NCI-H524 (cell line): Measurements from ENCODE around the gene KRT36.

Experiments
- DNase-seq, 2 experiments: peaks; one replicate each; lab custom pipeline; 2025; lab: John Stamatoyannopoulos, UW

KRT36 gene

DNA sequence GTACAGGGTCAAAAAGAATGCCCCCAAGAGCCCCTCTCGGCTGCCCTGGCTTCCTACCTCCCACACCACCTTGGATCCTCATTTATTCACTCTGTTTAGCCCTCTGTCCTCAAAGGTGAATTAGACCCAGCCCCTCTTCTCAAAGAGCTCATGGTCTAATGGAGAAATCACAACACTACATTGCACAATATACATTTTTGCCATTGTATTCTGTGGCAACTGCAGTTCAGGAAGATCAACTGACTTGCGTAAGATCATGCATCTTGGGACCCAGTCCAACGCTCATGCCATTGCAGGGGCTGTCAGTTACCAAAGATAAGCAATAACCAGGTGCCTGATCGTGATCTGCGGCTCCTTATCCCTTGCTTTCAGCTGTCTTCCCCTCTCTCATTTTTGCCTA, 50.3 kb downstream of the KRT36 start:
- DNase-seq = no peak

DNA sequence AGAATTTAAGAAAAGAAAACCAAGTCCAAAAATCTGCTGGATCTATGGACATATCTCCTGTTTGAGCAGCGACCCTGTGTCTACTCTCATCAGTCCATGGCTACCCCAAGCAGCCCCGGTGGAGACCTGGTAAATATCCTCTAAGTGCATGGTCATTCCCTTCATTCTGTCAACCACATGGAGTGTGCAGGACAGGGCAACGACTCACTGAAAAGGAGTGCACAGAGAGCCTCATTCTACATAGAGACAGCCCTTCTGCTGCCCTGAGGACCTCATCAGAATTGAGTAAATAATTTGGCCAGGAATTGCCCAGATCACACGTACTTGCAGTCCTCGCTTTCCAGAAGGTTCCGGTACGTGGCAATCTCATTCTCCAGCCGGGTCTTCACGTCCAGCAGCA, 51.9 kb downstream of the KRT36 start:
- no peak for DNase-seq

DNA sequence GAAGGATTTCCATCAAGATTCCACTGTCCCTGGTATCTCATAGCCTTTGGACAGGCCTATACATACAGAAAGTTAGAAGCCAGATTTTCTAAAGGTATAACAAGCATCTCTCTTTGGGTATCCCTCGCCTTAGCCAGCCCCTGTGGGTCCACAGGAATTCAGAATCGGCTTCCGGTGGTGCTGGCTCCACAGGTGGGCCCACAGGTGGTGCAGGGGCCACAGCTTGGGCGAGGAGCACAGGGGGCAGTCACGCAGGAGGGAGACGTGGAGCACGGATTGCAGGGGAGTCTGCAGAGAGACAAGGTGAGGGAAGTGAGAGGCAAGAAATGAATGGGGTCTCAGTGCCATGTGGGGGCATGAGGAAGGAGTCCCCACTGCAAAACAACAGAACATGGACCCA, 52.5 kb downstream of the KRT36 start:
- DNase-seq = no peak
